HTR-8/SVneo (cell line): ENCODE results near the gene GPR146.

Source experiments
- DNase-seq: peaks from one replicate; pipeline ENCODE4 v3.0.0; 2011; ENCODE audit warnings: low spot score, mixed read lengths; ENCODE audit not compliant: insufficient read length
- FAIRE-seq: peaks from 2 replicates; lab custom pipeline; 2011; peaks lifted over from hg19 to GRCh38; lab: Jason Lieb, UNC

GPR146 gene

DNA sequence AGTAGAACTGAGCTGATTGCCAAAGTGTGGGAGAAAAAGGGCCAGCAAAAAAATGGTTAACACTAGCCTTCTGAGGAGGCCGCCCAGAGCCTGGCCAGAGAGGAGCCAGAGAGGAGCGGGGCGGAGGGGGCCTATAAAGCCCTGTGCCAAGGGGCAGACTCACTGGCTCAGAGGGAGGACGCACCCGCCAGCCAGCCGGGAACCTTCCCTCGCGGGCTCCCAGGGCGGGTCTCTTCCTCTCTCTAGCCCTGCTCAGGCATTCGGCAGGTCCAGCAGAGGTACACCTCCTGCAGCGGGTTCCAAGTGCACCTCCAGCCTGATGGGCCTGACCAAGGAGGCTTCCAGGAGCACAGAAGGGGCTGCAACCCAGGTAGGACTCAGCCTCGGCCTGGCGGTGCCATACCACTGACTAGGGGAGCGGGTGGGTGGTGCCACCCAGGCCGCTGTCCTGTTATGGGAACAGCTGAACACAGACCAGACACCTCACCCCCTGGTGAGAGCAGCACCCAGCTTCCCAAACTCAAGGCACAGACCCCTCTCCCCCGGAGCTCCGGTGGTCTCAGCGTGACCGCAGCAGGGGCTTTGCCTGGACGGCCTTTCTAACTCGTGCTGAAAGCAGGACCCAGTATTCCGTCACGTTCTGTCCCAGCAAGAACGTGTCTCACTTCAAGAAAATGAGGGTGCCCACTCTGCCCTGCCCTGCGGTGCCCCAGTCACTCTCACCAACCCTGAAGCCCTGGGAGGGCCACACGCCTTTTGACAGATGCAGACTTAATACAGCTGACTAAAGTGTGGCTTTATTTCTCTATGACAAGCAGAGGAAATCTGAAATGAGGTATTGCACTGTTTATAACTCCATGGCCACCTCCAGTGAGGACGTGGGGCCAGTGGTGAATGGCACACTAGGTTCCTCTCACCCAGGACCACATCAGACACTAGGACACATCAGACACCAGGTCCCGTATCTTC lies 43.9 kb downstream of the GPR146 start, which contains the start of gene GPER1:
Gene GPER1, plus strand, starts transcription at position 162 of the 969 bp plus-strand sequence. CDS start 3,616 bp downstream, outside the sequence.
- no peak for DNase-seq
- FAIRE-seq = peak; percentile 91

DNA sequence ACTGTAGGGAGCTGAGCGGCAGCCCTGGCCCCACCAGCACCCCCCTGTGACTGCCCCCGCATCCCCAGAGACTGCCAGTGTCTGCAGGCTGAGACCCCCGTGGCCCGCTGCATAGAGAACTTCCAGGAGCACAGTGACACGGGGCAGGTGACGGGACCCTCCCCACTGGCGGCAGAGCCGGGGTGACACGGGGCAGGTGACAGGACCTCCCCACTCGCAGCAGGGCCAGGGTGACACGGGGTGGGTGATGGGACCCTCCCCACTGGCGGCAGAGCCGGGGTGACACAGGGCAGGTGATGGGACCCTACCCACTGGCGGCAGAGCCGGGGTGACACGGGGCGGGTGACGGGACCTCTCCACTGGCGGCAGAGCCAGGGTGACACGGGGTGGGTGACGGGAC lies 45.9 kb downstream of the GPR146 start:
- FAIRE-seq (no peak), DNase-seq (no peak)

DNA sequence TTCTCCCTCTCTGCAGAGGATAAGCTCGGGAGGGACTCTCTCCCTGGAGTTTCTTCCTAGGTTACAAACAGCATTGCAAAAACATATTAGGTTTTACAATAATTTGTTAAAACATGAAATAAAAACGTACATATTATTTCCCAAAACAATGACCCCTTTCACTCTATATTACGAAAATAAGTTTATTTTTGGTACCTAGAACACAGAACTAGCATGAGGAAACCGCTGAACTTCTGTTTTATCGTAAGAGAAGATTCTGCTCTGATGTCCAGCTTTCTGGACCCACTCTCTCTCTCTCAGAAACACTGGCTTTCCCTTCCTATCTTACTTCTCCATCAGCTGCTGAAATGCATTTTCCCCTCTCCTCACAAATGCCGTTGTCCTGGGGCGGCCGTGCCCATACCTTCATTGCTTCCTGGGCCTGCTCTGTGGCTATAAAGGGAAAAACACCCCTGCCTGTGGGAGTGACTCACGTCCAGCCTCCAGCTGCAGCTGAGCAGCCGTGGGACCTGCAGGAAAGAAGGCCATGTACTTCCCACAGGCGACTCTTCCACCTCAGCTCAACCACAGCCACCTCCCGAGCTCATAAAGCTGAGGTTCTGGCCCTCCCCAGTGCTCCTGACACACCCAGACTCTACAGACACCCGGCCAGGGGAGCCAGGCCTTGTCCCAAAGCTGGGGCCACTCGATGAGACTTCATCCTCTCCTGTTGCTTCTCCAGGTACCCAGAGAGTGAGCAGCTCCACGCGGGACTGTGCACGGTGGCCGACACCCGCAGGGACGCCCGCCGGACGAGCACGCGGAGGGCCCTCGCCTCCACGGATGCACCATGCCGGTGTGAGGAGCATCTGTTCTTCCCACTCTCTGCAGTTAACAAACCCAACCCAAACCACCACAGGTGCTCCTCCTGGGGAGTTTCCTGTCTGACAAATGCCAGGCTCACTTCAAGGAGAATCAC lies 46.6 kb downstream of the GPR146 start:
- DNase-seq = no peak
- no peak for FAIRE-seq

DNA sequence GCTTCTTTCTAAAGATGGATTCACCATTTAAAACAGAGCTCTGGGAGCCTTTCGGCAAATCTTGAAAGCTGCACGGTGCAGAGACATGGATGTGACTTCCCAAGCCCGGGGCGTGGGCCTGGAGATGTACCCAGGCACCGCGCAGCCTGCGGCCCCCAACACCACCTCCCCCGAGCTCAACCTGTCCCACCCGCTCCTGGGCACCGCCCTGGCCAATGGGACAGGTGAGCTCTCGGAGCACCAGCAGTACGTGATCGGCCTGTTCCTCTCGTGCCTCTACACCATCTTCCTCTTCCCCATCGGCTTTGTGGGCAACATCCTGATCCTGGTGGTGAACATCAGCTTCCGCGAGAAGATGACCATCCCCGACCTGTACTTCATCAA lies 47.3 kb downstream of the GPR146 start:
- DNase-seq (no peak), FAIRE-seq (no peak)

DNA sequence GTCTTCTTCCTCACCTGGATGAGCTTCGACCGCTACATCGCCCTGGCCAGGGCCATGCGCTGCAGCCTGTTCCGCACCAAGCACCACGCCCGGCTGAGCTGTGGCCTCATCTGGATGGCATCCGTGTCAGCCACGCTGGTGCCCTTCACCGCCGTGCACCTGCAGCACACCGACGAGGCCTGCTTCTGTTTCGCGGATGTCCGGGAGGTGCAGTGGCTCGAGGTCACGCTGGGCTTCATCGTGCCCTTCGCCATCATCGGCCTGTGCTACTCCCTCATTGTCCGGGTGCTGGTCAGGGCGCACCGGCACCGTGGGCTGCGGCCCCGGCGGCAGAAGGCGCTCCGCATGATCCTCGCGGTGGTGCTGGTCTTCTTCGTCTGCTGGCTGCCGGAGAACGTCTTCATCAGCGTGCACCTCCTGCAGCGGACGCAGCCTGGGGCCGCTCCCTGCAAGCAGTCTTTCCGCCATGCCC lies 47.9 kb downstream of the GPR146 start:
- DNase-seq (no peak), FAIRE-seq (peak; percentile 85)

DNA sequence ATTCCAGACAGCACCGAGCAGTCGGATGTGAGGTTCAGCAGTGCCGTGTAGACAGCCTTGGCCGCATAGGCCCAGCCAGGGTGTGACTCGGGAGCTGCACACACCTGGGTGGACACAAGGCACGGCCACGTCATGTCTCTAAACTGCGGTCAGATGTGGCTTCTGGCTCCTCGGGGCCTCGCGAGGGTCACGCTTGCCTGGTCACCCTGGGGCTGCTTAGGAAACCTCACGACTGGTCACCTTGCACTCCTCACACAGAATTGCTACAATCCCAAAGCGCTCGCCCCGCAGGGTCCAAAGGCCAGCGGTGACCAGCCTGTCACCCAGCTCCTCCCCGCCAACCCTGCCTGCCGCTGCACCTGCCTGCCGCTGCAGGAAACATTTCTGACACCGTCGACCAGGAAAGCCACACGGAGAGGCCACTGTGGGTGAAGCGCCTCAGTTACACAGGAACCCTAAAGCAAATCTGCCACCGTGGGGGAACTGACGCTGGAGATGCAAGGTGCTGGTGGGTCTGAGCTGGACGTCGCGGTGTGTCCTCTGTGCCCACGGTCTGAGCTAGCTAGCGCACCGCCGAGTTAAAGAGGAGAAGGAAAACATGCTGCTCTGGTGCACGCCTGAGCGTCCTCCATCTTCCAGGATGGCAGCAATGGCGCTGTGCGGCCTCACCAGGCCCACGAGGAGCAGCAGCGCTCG lies 48.6 kb downstream of the GPR146 start:
- DNase-seq (no peak), FAIRE-seq (no peak)

DNA sequence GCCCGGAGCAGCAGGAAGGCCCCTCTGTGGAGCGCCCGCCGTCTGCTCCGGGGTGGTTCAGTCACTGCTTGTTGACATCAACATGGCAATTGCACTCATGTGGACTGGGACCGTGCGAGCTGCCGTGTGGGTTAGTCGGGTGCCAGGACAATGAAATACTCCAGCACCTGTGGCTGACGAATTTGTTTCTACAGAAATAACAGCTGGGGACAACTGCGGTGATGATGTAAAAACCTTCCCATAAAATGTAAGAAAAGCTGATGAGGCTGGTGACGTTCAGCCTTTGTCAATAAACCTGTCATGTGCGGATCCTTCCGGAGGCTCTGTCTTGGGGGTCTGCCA lies 49.1 kb downstream of the GPR146 start:
- DNase-seq (no peak), FAIRE-seq (no peak)

DNA sequence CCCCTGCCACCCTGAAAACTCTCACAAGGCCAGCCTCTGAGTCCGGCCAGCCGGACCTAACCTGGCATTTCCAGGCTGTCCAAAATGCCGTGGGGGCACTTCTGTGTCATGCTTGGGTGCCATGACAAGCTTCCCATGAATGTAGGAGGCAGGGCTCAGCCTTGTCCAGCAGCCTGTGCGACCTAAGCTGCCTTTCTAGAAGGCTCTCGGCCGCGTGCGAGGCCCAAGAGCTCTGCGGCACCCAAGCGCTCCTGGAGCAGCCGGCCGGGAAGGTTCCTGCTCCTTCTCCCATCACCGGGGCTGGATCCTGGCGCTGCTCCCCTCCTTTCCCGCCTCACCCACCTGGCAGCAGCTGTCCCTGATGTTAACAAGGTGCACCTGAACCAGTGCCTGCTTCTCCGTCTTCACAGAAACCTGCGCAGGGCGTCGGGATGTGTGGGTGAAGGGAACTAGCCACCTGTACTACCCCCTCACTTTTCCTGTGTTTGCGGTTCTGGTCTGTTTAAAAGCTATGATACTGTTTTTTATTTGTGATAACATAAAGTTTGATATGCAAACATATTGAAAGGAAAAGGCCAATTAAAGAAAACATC lies 49.7 kb downstream of the GPR146 start:
- no peak for FAIRE-seq
- no peak for DNase-seq

DNA sequence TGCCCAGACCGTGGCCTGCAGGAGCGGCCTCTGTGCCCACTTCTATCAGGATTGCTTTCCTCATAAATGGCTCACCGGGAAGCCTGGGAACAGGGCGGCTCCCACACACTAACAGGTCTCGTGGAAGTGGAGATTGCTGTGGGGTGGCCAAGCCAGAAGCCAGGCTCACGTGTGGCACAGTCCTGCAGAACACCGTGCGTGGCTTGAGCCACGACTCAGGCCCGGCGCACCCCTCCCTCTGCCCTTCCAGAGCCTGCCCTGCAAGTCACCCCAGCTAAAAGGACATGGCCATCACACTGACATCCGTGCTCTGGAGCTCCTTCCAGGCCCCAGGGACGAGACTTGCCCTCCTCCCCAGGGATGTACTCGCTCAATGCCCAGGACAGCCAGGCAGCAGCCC lies 50.5 kb downstream of the GPR146 start:
- no peak for FAIRE-seq
- DNase-seq = no peak

DNA sequence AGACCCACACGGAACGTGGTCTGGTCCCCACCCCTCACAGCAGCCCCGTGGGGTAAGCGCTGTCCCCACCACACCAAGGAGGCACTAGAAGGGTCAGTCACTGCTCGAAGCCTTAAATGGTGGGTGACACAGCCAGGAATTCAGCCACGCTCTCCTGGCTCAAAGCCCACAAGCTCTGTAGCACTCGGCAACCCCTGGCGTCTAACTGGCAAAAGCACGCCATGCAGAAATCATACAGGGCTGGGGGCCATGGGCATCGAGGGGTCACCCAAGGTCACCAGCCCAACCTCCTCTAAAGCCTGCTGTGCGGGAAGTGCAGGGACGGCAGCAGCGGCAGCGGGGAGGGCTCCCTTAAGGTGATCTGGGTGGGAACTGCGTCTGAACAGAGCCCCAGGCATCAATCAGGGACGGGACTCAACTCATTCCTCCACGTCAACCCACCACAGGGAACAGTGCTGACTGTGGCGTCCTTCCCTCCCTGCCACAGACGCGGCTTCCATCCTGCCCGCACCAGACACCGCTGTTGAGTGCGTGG lies 51.3 kb downstream of the GPR146 start:
- DNase-seq = no peak
- no peak for FAIRE-seq

DNA sequence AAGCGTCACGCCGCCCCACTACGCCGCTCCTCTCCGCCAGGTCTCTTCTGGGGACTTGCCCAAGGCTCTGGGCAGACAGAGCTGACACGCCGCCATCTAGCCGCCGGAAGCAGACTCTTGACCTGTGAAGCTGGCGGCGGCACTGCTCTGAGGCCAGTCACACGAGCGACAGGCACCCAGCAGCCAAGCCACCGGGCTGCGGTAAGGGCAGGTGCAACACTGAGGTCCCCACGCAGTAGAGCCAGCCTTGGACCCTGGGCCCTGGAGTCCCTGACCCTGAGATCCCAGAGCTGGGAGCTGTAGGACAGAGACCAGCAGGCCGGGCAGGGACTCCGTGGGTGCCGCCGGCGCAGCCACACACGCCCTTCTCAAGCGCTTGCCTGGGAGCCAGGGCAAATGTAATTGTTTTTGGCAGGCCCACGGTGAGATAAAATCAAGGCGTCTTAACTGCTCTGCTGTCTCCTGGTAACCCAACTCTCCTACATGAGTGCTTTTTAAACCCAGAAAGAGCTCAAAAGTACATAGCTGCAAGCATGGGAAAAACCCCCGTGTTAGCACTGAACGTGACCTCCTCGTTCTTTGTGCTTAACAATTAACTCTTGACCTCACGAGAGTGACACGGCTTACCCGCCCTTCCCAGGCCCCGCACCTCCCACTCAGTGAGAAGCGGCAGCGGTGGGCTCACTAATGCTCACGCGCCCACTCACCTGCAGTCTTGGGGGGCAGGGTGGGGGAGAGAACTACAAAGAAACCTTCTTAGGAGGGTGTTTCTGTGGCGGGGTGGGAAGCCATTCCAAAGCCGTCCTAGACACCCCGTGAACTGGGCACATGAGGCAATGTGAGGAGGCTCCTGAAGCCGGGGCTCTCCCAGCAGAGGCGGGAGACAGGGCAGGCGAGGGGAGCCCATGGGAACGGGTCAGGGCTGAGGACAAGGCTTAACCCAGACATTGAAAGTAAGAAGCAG lies 52.1 kb downstream of the GPR146 start:
- FAIRE-seq = no peak

DNA sequence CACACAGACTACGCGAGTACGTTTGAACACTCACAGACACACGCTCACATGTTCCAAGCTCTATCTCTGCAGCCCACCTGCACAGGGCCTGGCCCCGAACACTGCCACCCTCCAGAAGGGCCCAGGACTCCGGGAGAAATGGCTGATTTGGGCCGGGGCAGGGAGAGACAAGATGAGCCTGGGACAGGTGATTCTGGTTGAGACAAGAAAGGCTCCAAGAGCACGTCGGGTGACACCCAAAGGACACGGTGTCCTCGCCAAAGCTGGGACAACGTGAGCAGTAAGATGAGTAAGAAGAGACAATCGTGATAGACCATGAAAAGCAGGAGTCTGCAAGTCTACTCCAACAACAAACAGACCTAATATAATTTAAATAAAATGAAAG lies 52.8 kb downstream of the GPR146 start:
- FAIRE-seq = no peak
- no peak for DNase-seq

More for the DNA sequence above, 52.1 kb downstream of the GPR146 start:
- no peak for DNase-seq

DNA sequence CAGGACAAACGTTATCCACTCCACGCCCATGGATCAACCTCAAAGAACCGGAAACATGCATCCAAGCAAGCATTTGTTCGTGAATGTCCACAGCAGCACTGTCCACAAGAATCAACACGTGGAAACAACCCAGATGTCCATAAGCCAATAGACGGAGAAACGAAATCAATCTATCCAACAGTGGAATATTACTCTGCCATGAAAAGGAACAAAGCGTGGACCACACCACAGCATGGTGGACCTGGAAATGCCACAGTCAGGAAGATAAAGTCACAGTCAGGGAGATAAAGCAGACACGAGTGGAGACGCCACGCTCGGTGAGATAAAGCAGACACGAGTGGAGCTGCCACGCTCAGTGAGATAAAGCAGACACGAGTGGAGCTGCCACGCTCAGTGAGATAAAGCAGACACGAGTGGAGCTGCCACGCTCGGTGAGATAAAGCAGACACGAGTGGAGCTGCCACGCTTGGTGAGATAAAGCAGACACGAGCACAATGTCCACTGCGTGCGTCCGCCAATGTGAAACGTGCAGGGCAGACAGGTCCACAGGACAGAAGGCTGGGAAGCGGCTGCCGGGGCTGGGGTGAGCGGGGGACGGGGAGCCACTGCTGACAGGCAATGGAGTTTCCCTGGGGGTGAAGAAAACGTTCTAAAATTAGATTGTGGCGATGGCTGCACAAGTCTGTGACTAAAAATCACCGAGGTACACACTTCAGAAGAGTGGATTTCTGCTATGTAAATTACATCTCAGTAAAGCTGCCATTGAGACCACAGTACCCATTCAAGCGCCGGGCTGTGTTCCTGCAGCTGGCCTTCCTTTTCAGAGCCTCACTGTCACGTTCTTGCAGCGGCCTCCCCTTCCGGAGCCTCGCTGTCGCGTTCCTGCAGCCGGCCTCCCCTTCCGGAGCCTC lies 54.2 kb downstream of the GPR146 start:
- no peak for DNase-seq
- FAIRE-seq = peak; percentile 92

DNA sequence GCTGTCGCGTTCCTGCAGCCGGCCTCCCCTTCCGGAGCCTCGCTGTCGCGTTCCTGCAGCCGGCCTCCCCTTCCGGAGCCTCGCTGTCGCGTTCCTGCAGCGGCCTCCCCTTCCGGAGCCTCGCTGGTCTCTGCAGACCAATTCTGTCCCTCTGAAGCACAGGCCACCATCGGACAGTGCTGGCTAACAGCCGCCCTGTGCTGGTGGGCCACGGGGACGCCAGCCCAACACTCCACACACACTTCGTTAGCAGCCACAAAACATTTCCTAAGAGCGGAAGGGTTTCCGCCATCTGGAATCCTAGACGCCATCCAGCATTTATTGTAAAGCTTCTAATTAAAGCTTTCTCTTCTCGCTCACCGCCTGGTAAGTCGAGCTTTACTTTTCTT lies 54.8 kb downstream of the GPR146 start:
- DNase-seq = no peak
- FAIRE-seq = no peak

DNA sequence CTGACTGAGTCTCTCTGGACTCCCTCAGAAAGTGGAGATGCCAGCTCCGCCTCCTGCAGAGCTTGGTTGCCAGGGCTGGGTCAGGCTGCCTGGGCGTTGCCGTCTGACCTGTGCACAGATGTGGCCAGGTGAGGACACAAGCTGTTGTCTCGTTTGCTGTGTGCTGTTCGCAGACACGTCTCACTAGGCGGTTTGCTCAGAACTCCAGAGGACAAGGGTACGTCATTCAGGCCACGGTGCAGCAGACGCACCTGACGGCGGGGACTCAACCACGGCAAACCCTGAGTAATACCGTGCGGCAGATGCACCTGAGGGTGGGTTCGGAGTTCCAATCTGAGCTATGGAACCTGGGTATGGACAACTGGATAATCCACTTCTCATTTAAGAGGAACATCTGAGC lies 55.3 kb downstream of the GPR146 start:
- FAIRE-seq (peak; percentile 79), DNase-seq (no peak)

DNA sequence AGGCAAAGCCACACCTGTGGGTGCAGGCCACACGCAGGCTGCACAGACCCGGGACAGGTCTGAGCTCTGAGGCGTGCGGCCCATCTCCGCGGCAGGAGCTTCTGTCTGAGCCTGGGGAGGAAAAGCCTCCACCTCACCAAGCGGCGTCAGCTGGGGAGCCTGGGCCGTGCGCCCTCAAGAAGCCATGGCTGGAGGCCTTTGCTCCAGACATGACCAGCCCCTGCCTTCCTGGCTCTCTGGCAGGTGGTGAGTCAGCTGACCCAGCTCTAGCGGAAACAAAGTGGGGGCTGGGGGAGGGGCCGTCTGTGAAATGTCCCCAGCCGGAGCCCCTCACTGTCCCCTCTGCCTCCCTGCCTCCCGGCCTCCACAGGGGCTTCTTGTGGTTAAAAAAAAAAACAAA lies 56.0 kb downstream of the GPR146 start:
- FAIRE-seq (no peak), DNase-seq (no peak)

DNA sequence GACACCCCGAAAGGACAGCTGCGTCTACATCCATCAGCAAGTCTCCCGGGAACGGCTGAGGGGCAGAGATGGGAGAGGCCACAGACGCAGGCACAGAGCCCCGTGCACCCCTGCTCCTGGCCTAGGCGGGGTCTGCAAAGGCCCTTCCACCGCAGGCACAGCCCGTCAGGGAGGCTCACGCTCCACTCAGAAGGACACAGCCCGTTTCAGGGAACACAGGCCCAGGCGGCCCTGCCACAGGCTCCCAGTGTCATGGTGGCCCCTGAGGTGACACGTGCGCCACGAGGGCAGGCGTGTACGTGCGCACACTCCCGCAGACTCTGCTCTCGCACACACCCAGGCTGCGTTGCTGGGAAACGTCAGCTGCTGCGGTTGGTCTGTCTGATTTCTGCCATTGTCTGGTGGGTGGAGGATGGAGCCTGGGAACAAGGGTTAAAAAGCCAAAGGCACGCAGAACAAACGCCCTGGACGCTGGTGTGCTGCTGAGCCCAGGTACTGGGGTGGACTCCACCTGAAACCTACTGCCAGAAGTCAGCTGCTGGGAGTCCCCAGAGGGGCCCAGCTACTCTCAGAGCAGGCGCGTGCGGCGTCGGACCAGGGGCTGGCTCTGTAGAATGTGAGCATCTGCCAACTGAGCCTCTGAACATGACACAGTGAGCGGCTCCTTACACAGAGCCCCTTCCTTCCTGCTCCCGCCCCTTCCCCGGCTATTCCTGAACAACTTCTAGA lies 56.7 kb downstream of the GPR146 start:
- FAIRE-seq = peak; percentile 54

More for the DNA sequence above, 56.7 kb downstream of the GPR146 start:
- DNase-seq = no peak
